NB4 (cell line): ENCODE results near the gene SCRN1.

Source experiments
- MYC ChIP-seq: IDR thresholded peaks from 2 replicates; pipeline ENCODE4 v1.6.1; 2011; ENCODE audit warnings: low read depth, low read length
- POLR2A ChIP-seq: IDR thresholded peaks from 2 replicates; pipeline ENCODE4 v1.6.1; 2011; ENCODE audit warnings: mild to moderate bottlenecking; ENCODE audit not compliant: insufficient read length; ENCODE audit errors: extremely low read depth
- TF ChIP-seq, protein P1 (sequence below): IDR thresholded peaks from one replicate; pipeline ENCODE4 v1.5.1; 2012; ENCODE audit warnings: low read depth, low read length
- TF ChIP-seq, protein P2 (sequence below): IDR thresholded peaks from 2 replicates; pipeline ENCODE4 v1.6.1; 2011; ENCODE audit warnings: low read depth, low read length

DNA sequence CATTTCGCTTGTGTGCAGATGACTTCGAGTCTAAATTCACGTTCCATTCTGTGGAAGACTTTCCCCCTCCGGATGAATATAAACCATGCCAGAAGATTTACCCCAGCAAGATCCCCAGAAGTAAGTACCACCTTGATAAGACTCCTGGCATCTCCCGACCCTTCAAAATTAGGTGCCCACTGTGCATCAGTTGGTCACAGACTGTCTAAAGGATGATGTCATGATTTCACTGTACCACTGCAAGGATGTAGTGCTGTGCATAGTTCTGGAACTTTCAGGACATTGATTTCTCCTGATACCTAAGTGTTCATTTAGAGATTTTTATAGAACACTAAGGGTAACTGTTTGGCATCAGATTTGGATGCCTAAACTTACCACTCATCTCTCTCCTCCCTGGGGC, 100.3 kb downstream of the SCRN1 start:
- TF ChIP-seq POLR2A = no peak
- TF ChIP-seq, protein P1, sequence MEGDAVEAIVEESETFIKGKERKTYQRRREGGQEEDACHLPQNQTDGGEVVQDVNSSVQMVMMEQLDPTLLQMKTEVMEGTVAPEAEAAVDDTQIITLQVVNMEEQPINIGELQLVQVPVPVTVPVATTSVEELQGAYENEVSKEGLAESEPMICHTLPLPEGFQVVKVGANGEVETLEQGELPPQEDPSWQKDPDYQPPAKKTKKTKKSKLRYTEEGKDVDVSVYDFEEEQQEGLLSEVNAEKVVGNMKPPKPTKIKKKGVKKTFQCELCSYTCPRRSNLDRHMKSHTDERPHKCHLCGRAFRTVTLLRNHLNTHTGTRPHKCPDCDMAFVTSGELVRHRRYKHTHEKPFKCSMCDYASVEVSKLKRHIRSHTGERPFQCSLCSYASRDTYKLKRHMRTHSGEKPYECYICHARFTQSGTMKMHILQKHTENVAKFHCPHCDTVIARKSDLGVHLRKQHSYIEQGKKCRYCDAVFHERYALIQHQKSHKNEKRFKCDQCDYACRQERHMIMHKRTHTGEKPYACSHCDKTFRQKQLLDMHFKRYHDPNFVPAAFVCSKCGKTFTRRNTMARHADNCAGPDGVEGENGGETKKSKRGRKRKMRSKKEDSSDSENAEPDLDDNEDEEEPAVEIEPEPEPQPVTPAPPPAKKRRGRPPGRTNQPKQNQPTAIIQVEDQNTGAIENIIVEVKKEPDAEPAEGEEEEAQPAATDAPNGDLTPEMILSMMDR = no peak
- TF ChIP-seq, protein P2, sequence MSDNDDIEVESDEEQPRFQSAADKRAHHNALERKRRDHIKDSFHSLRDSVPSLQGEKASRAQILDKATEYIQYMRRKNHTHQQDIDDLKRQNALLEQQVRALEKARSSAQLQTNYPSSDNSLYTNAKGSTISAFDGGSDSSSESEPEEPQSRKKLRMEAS = no peak
- no peak for TF ChIP-seq MYC
